ENCODE data around the gene CALHM5. TPM values are rescaled to one million over a fixed set of nuclear protein-coding genes. Genes with fewer than 3 reads are reported as not detected.
A peak's percentile ranks its signal among the peaks of the same experiment; 100 is the strongest.

Gene CALHM5
- total and polyA plus RNA-seq, 9 of the 15 experiments (the other 6 are each of a cell fraction or from before 2014, with no cell fraction given) = under 0.01 to 0.05 (median 0.02) TPM; not detected in 2

- TF ChIP-seq MYNN (IDR thresholded peaks at IDR 0.05) = peak; percentile 19; the same call in 1 of the 2 replicates
- no peak for TF ChIP-seq MYNN (CRISPR knock-in tag; IDR thresholded peaks at IDR 0.05)
- TF ChIP-seq DNMT1 (IDR thresholded peaks at IDR 0.05) = no peak
- peak; percentile 41; the same call in 1 of the 2 replicates for TF ChIP-seq KLF13 (tag; IDR thresholded peaks at IDR 0.05; ENCODE audit: borderline replicate concordance, low read depth)
- TF ChIP-seq PRPF4 (IDR thresholded peaks at IDR 0.05; ENCODE audit: insufficient read depth, low read depth, low read length, poor library complexity, severe bottlenecking) = no peak
- peak; percentile 52 to 93; a peak in 3 of 4 replicates for TF ChIP-seq ZMIZ1 (IDR thresholded peaks at IDR 0.05; ENCODE audit: low read depth in 2 of 2, low read length in 2 of 2)
- TF ChIP-seq ETS1 (conservative IDR thresholded peaks at IDR 0.05; ENCODE audit: control insufficient read depth, low read depth, low read length) = no peak; the same call in none of the 2 replicates
- no peak for TF ChIP-seq SRSF9 (IDR thresholded peaks at IDR 0.05; ENCODE audit: borderline replicate concordance, low read depth, low read length)
- no peak for TF ChIP-seq ZNF696 (CRISPR knock-in tag; conservative IDR thresholded peaks at IDR 0.05)
- no peak for TF ChIP-seq MAFG (tag; conservative IDR thresholded peaks at IDR 0.05)
- no peak for TF ChIP-seq TCF15 (CRISPR knock-in tag; IDR thresholded peaks at IDR 0.05)
- no peak for TF ChIP-seq ZNF133 (CRISPR knock-in tag; IDR thresholded peaks at IDR 0.05)
- TF ChIP-seq CCNT2 (IDR thresholded peaks at IDR 0.05; ENCODE audit: borderline replicate concordance, extremely low read depth, insufficient read length, low read depth, low read length) = peak; percentile 87
- no peak for TF ChIP-seq PHB (CRISPR knock-in tag; IDR thresholded peaks at IDR 0.05)
- no peak for TF ChIP-seq ZNF444 (CRISPR knock-in tag; IDR thresholded peaks at IDR 0.05)
- peak; percentile 85 for TF ChIP-seq RB1 (IDR thresholded peaks at IDR 0.05; ENCODE audit: low read depth)
- TF ChIP-seq DIDO1 (tag; IDR thresholded peaks at IDR 0.05; ENCODE audit: low read depth) = peak; percentile 90
- no peak for TF ChIP-seq MTF1 (CRISPR knock-in tag; IDR thresholded peaks at IDR 0.05; ENCODE audit: borderline replicate concordance)
- TF ChIP-seq E2F3 (CRISPR knock-in tag; IDR thresholded peaks at IDR 0.05) = 0 out of 2 replicates have a peak, but pooled peaks have one; percentile 14
- TF ChIP-seq BRD4 (IDR thresholded peaks at IDR 0.05) = no peak
- no peak for TF ChIP-seq KAT8 (IDR thresholded peaks at IDR 0.05; ENCODE audit: low read depth)
- peak; percentile 87 for TF ChIP-seq POLR2B (IDR thresholded peaks at IDR 0.05; ENCODE audit: low read depth, partially characterized antibody)
- peak; percentile 76; the same call in 1 of the 2 replicates for TF ChIP-seq MTA3 (IDR thresholded peaks at IDR 0.05; ENCODE audit: borderline replicate concordance)
- TF ChIP-seq NELFE (IDR thresholded peaks at IDR 0.05; ENCODE audit: insufficient read depth, insufficient read length) = no peak
- no peak for TF ChIP-seq FOSL1 (tag; conservative IDR thresholded peaks at IDR 0.05)
Measured at GRCh38 chr6:116570856-116571682, 59.6 kb downstream of the CALHM5 start, which contains the start of gene RWDD1 (continued).
